Measurements from ENCODE around the gene ARHGEF28. TPM values are rescaled to one million over a fixed set of nuclear protein-coding genes. Genes with fewer than 3 reads are reported as not detected.

The ARHGEF28 gene
- total RNA-seq, 2 donors from 2014 or later, result 0.16 to 0.17 TPM

- H3K36me3 Mint-ChIP-seq (ENCODE audit: low read depth), result no peaks in the 10 kb centered on the region
- H3K27me3 Mint-ChIP-seq, result peaks cover 21% of the 10 kb centered on the region
- ATAC-seq (replicated peaks), result no peak
- no peaks in the 10 kb centered on the region for H3K4me1 Mint-ChIP-seq
- no peaks in the 10 kb centered on the region for H3K9me3 Mint-ChIP-seq
- no peak overlapping the region for H3K27ac Mint-ChIP-seq
- H3K4me3 Mint-ChIP-seq, result no peak overlapping the region
Observed at GRCh38 chr5:73793911-73794310, 167.9 kb downstream of the ARHGEF28 start.

GRCh38 chr5:73796164-73797131, 170.5 kb downstream of the ARHGEF28 start:
- Mint-ChIP-seq H3K4me1 (no peaks in the 10 kb centered on the region), H3K27me3 (peaks cover 27% of the 10 kb centered on the region), H3K27ac (no peak overlapping the region), H3K4me3 (no peak overlapping the region), H3K36me3 (ENCODE audit: low read depth) (no peaks in the 10 kb centered on the region), H3K9me3 (no peaks in the 10 kb centered on the region)
- ATAC-seq (replicated peaks), result no peak

GRCh38 chr5:73797132-73797510, 171.1 kb downstream of the ARHGEF28 start:
- H3K27me3 Mint-ChIP-seq, result peaks cover 24% of the 10 kb centered on the region
- no peak overlapping the region for H3K4me3 Mint-ChIP-seq
- H3K4me1 Mint-ChIP-seq, result no peaks in the 10 kb centered on the region
- H3K27ac Mint-ChIP-seq, result no peak overlapping the region
- no peaks in the 10 kb centered on the region for H3K9me3 Mint-ChIP-seq
- ATAC-seq (replicated peaks), result no peak
- H3K36me3 Mint-ChIP-seq (ENCODE audit: low read depth), result no peaks in the 10 kb centered on the region

GRCh38 chr5:73799401-73799972, 173.5 kb downstream of the ARHGEF28 start:
- no peak overlapping the region for H3K27ac Mint-ChIP-seq
- peaks cover 24% of the 10 kb centered on the region for H3K27me3 Mint-ChIP-seq
- no peak for ATAC-seq (replicated peaks)
- no peaks in the 10 kb centered on the region for H3K9me3 Mint-ChIP-seq
- H3K4me1 Mint-ChIP-seq, result no peaks in the 10 kb centered on the region
- no peaks in the 10 kb centered on the region for H3K36me3 Mint-ChIP-seq (ENCODE audit: low read depth)
- H3K4me3 Mint-ChIP-seq, result no peak overlapping the region

- ATAC-seq (replicated peaks), result no peak
- H3K27me3 Mint-ChIP-seq, result peaks cover 22% of the 10 kb centered on the region
- no peak overlapping the region for H3K27ac Mint-ChIP-seq
- no peak overlapping the region for H3K4me3 Mint-ChIP-seq
- H3K4me1 Mint-ChIP-seq, result no peaks in the 10 kb centered on the region
- no peaks in the 10 kb centered on the region for H3K36me3 Mint-ChIP-seq (ENCODE audit: low read depth)
- no peaks in the 10 kb centered on the region for H3K9me3 Mint-ChIP-seq
Observed at GRCh38 chr5:73801686-73802085, 175.7 kb downstream of the ARHGEF28 start.

GRCh38 chr5:73805449-73805848, 179.5 kb downstream of the ARHGEF28 start:
- no peaks in the 10 kb centered on the region for H3K36me3 Mint-ChIP-seq (ENCODE audit: low read depth)
- no peak overlapping the region for H3K27ac Mint-ChIP-seq

GRCh38 chr5:73808911-73809310, 182.9 kb downstream of the ARHGEF28 start:
- no peak for ATAC-seq (replicated peaks)
- Mint-ChIP-seq H3K4me3 (no peak overlapping the region), H3K27me3 (peaks cover 10% of the 10 kb centered on the region), H3K4me1 (no peaks in the 10 kb centered on the region), H3K27ac (no peak overlapping the region), H3K36me3 (ENCODE audit: low read depth) (no peaks in the 10 kb centered on the region), H3K9me3 (no peaks in the 10 kb centered on the region)

More at GRCh38 chr5:73805449-73805848, 179.5 kb downstream of the ARHGEF28 start:
- no peak overlapping the region for H3K4me3 Mint-ChIP-seq
- H3K9me3 Mint-ChIP-seq, result no peaks in the 10 kb centered on the region
- H3K27me3 Mint-ChIP-seq, result peaks cover 8% of the 10 kb centered on the region
- no peak for ATAC-seq (replicated peaks)
- no peaks in the 10 kb centered on the region for H3K4me1 Mint-ChIP-seq

- no peaks in the 10 kb centered on the region for H3K4me1 Mint-ChIP-seq
- no peaks in the 10 kb centered on the region for H3K9me3 Mint-ChIP-seq
- no peak overlapping the region for H3K4me3 Mint-ChIP-seq
- no peaks in the 10 kb centered on the region for H3K36me3 Mint-ChIP-seq (ENCODE audit: low read depth)
- no peak for ATAC-seq (replicated peaks)
- H3K27ac Mint-ChIP-seq, result no peak overlapping the region
- H3K27me3 Mint-ChIP-seq, result peaks cover 6% of the 10 kb centered on the region
Observed at GRCh38 chr5:73810429-73810828, 184.4 kb downstream of the ARHGEF28 start.

- Mint-ChIP-seq H3K27ac (no peak overlapping the region), H3K27me3 (peaks cover 6% of the 10 kb centered on the region), H3K4me1 (no peaks in the 10 kb centered on the region), H3K36me3 (ENCODE audit: low read depth) (no peaks in the 10 kb centered on the region), H3K9me3 (no peaks in the 10 kb centered on the region), H3K4me3 (no peak overlapping the region)
- no peak for ATAC-seq (replicated peaks)
Observed at GRCh38 chr5:73812457-73812856, 186.5 kb downstream of the ARHGEF28 start.

- Mint-ChIP-seq H3K27ac (no peak overlapping the region), H3K4me1 (no peaks in the 10 kb centered on the region), H3K27me3 (peaks cover 6% of the 10 kb centered on the region), H3K36me3 (ENCODE audit: low read depth) (no peaks in the 10 kb centered on the region), H3K4me3 (no peak overlapping the region), H3K9me3 (no peaks in the 10 kb centered on the region)
- no peak for ATAC-seq (replicated peaks)
Observed at GRCh38 chr5:73812962-73813588, 187.1 kb downstream of the ARHGEF28 start.

GRCh38 chr5:73814233-73814846, 188.3 kb downstream of the ARHGEF28 start:
- ATAC-seq (replicated peaks), result no peak
- no peak overlapping the region for H3K27ac Mint-ChIP-seq
- H3K9me3 Mint-ChIP-seq, result no peaks in the 10 kb centered on the region
- peaks cover 6% of the 10 kb centered on the region for H3K27me3 Mint-ChIP-seq
- H3K36me3 Mint-ChIP-seq (ENCODE audit: low read depth), result no peaks in the 10 kb centered on the region
- H3K4me1 Mint-ChIP-seq, result no peaks in the 10 kb centered on the region
- H3K4me3 Mint-ChIP-seq, result no peak overlapping the region

GRCh38 chr5:73815631-73816030, 189.6 kb downstream of the ARHGEF28 start:
- H3K27ac Mint-ChIP-seq, result no peak overlapping the region
- no peak for ATAC-seq (replicated peaks)
- H3K27me3 Mint-ChIP-seq, result peaks cover 7% of the 10 kb centered on the region
- no peaks in the 10 kb centered on the region for H3K4me1 Mint-ChIP-seq
- H3K36me3 Mint-ChIP-seq (ENCODE audit: low read depth), result no peaks in the 10 kb centered on the region
- no peaks in the 10 kb centered on the region for H3K9me3 Mint-ChIP-seq
- no peak overlapping the region for H3K4me3 Mint-ChIP-seq

- Mint-ChIP-seq H3K36me3 (ENCODE audit: low read depth) (no peaks in the 10 kb centered on the region), H3K27ac (no peak overlapping the region), H3K9me3 (no peaks in the 10 kb centered on the region), H3K27me3 (peaks cover 11% of the 10 kb centered on the region), H3K4me3 (no peak overlapping the region), H3K4me1 (no peaks in the 10 kb centered on the region)
- ATAC-seq (replicated peaks), result no peak
Observed at GRCh38 chr5:73816656-73817420, 190.8 kb downstream of the ARHGEF28 start.

GRCh38 chr5:73818357-73818756, 192.4 kb downstream of the ARHGEF28 start:
- Mint-ChIP-seq H3K4me1 (no peaks in the 10 kb centered on the region), H3K27me3 (peaks cover 9% of the 10 kb centered on the region), H3K36me3 (ENCODE audit: low read depth) (no peaks in the 10 kb centered on the region), H3K4me3 (no peak overlapping the region), H3K9me3 (no peaks in the 10 kb centered on the region), H3K27ac (no peak overlapping the region)
- no peak for ATAC-seq (replicated peaks)

Measured in activated T-helper 17 cell treated with anti-CD3 and anti-CD28 coated beads, Interleukin-2, amount 50 U/mL, for 72 hours (primary cell).